Hippocampal formation (tissue), 2 donors: ENCODE data around the gene SLC1A7.

Experiments used
- DNase-seq, 2 donors: peaks; one replicate each; lab custom pipeline; 2025; lab: John Stamatoyannopoulos, UW

Gene SLC1A7

DNA sequence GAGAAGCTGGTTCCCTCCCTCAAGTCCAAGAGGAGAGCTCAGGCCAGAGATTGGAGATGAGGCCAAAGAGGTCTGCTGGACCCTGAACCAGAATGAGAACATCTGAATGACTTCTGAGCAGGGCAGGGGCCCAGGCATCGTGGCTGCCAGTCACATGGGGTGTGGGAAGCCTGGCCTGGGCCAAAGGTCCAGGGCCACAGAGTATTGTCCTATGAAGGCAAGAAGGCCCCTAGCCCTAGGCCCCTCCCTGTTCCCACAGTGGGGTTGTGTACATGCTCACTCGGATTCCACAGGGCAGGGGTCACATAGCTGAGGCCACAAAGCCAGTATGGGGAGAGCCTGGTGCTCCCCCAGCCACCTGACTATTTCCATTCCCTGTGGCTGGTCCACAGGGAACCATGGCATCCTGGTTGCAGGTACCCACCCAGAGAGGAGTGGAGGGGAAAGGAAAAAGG lies 18.5 kb upstream of the SLC1A7 start:
- DNase-seq: no peak

GRCh38 chr1:53158900-53159299 lies 16.5 kb upstream of the SLC1A7 start:
- DNase-seq: no peak

DNA sequence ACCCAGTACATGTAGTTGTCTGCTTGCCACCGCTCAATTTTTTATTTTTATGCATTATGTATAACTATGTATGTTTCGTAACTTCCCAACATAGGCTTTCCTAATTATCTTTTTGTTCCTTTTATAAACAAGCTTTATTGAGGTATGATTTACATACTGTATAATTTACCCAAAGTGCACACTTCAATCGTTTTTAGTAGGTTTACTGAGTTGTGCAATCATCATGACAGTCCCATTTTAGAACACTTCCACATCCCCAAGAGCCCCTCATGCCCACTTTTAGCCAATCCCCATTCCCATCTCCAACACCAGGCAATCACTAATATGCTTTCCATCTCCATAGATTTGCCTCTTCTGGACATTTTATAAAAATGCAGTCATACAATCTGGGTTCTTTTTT lies 14.3 kb upstream of the SLC1A7 start:
- no peak for DNase-seq

DNA sequence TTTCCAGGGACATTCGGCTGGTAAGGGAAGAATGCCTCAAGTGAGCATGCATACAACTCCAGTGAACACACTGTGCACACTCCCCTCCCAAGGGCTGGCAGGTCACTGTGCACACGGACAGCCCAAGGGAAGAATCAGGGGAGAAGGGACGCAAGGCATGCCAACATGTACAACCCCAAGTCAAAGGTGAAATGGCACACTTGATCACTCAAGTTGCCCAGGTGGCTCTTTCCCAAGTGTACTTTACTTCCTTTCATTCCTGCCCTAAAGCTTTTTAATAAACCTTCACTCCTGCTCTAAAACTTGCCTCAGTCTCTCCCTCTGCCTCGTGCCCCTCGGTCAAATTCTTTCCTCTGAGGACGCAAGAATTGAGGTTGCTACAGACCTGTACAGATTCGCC lies 13.5 kb upstream of the SLC1A7 start:
- no peak for DNase-seq

- no peak for DNase-seq
These were observed 13.1 kb upstream of the SLC1A7 start for GRCh38 chr1:53155534-53155933.

GRCh38 chr1:53154859-53155438 lies 12.5 kb upstream of the SLC1A7 start:
- no peak for DNase-seq

- DNase-seq: no peak
These were observed 11.3 kb upstream of the SLC1A7 start for GRCh38 chr1:53153752-53154151.

- DNase-seq: no peak
These were observed 5.7 kb upstream of the SLC1A7 start for GRCh38 chr1:53148123-53148522.

DNA sequence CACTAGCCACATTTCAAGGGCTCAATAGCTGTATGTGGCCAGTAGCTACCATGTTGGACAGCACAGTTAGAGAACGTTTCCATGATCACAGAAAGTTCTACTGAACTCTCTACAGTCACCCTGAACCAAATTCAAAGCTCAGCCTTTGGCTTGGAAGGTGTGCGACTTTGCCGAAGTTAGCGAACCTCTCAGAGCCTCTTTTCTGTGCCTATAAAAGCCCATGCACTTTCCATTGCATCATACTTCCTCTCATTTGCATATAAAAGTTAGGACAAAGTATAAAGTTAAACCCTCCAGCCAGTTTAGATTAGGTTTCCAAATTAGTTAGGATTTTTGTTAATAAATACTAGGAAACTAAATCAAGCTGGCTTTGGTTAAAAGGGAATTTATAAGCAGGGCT lies 4.7 kb upstream of the SLC1A7 start:
- no peak for DNase-seq

DNA sequence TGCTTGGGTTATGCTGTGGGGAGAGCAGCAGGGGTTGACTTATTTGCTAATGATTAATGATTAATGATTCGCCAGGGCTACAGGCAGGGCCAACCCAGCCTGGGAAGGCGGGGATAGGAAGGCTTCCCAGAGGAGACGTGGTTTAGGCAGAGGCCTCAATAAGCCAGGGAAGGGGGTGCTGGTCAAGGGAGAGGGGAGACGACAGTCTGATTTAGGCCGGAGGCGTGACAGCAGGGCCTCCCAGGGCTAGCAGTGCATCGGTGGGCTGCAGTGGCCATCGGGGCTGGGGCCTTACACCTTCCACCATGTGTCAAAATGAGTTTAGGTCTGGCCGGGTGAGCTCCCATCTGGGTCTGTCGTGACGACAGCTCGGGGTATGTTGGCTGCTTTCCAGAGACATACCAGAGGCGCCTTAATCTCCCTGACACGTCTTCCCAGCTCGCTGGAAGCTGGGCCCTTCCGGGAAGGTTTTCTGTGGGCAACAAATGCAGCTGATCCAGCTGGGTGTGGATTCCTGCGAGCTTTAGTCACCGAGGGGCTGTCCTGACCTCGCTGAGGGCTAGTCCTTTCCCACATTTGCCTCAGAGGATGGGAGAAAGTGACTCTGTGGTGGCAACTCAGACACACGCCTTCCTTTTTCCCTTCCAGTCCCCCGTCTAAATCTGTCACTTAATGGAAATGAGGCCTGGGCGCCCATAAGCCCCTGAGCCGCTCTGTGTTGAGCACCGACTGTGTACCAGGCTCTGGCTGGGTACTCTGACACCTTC lies 3.7 kb upstream of the SLC1A7 start:
- no peak for DNase-seq

GRCh38 chr1:53145619-53145941 lies 3.1 kb upstream of the SLC1A7 start:
- DNase-seq: no peak

DNA sequence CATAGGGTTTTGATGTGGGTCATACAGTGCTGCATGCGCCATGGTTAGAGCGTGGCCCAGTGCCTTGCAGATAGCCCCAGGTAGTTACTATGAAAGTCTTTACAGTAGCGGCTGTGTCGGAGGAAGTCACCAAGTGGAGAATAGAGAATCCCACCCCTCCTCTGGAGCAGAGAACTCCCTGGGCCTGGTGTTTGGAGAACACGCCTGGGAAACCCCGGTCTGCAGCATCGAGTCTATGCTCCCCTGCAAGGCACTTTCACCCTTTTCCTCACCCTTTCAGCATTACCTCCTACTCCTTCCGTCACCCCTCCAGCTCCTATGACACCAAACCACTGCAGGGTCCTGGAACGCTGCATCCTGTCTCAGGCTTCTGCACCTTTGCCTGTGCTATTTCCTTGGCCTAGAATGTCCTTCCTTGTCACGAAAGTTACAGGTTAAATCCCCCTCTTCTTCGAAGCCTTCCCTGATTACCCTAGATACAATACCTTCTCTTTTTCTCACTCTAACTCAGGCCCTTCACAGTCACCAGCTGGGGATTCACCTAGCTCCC lies 2.7 kb upstream of the SLC1A7 start:
- DNase-seq: no peak

DNA sequence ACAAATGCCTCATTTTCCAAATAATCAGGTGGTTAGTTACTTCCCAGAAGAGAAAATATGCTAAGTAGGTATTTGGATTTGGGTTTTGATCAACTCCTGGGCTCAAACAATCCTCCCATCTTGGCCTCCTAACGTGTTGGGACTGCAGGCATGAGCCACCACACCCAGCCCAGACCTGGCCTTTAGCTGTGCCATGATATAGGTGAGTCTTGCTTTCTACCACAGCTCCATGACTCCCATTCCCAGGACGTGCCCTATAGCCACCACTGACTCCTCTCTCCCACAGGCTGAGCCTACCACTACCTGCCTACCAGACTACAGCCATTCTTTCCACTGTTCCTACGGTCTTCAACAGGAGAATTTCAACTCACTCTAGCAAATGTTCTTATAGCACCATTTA lies 1.8 kb upstream of the SLC1A7 start:
- no peak for DNase-seq

DNA sequence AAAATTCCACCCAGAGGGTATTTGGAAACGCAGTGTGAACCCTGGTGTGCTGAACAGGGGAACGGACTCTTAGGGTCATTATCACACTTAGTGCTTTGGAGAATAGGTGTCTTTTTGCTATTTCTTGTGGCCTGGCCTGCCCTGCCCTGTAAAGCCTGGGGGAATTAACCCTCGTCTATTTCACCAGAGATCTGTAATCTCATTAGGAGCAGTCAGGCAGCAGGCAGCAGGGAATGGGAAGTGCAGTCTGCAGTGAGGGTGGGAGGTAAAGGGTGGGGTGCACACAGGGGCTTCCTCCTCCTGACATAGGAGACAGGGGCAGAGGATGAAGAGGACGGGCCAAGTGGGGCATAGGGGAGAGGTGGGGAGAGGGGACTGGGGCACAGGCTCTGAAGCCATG lies 1.1 kb upstream of the SLC1A7 start:
- DNase-seq: no peak

DNA sequence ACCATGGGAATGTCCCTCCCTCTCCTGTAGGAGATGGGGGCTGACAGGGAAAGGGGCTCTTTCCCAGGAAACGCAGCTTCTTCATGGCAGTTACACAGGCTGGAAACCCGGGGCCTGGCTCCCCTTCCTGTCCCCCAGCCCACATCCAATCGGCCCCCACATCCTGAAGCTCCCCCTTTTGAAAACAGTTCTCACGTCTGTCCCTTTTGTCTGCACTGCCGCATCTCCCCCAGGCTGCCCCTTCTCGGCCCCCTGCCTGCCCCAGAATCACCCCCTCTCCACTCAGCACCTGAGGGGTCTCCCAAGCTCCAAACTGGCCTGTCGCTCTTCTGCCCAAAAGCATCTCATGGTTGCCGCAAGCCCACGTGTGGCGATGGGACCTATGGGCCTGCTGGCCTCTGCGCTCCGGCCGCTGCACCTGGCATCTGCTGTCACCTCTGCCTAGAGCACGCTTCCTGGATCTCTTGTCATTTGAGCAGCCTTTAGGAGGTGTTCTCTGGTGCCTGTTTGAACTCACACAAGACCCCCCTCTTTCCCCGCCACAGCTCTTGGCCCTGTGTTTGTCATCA lies 867 bp downstream of the SLC1A7 start:
- DNase-seq: no peak

- no peak for DNase-seq
These were observed 2.0 kb downstream of the SLC1A7 start for GRCh38 chr1:53140451-53140850.

DNA sequence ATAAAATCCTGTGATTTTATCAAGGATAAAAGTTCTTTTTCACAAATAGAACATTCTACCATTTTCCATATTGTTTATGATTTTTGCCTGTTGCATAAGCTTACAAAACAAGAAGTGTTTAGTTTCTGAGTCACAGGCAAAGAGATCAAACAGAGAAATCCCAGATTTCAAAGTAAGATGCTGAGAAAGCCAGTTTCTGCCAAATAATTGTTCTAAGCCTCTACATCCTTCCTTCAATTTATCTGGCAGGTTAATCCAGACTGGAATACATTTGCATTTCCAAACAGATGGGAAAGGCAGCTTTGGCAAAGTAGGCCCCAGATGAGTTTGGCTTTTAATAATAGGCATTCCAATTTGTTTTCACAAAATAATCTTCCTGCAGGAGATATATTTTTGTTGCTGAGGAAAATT lies 2.5 kb downstream of the SLC1A7 start:
- peak in 1 of 2 donors; percentile 27 for DNase-seq

DNA sequence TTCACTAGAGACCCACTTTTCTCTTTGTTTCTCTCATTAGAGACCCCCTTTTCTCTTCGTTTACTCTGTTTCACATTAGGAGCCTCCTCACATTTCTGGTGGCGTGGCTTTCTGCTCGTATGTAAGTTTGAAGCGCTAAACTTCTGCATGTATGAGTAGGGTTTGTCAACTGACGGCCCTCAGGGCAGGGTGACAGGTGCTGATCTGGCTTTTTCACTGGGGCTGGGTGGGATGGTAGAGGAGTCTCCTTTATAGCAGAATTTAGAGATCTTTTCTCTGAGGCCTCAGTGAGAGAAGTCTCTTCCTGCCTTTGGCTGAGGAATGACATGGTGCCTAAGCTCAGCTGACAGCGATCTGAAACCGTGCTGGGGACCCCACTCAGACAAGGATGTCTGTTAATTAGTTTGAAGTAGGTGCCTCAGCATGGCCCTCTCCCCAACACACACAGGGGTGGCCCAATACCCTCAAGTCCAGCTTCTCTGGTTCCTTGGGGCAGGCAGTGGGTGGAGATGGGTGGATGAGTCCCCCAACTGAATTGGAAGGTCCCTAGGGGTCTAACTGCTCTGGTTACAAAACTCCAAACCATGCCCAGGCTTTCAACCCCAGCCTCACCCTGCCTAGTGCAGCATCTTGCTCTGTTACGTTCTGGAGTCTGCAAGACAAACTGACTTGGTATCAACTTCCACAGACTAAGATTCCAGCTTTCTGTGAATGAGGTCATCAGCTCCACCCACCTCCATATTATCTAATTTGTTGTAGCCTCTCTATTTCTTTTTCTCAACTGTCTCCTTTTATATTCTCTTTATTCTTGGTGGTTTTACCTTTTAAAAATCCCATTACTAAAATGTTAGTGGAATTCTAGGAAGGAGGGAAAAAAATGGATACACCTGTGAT lies 3.2 kb downstream of the SLC1A7 start:
- DNase-seq: no peak

DNA sequence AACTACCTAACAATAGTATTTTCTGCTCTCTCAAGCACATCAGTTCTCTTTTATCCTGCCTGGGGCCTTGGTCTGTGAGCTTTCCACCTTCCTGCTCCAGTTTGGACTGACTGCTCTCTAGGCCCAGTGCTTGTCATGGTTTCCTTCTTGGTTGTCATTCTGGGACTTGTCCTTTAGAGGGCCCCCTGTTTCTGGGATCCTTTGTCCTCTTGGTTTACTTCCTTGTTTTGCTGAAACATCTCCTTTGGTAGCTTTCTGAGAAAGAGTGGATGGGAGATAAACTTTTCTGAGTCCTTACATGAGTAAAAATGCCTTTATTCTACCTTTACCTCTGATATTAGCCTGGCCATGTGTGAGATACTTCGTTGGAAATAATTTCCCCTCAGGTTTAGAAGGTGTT lies 4.7 kb downstream of the SLC1A7 start:
- DNase-seq: no peak

GRCh38 chr1:53135735-53136114 lies 6.7 kb downstream of the SLC1A7 start:
- DNase-seq: no peak

DNA sequence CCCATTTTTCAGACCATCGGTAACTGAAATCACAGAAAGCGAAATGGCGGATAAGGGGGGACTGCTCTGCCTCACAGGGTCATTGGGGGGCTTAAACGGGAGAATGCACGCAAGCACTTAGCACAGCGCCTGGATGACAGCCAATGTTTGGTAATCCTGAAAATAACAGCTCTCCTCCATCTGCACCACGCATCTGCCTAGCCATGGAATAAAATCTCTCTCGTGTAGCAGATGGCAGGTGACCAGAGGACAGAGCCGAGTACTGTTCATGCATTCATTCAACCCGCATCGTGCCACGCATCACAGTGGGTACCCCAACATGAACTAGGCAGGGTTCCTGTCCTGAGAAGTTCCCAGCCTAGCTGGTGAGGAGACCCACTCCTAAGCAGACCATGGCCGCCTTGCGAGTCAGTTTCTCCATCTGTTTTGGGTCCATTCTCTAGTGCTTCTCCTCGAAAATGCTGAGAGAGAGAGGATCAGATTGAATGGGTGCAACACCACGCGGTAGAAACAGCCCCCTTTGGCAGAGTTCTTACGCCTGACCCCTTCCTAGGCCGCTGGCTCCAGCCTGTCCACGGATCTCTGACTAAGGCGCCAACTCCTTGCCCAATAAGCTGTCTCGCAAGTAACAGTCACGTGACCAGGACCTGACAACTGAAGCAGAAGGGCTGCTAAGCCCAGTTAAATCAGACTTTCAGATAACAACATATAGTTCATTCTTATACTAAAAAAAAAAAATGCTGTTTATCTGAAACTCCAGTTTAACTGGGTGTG lies 7.3 kb downstream of the SLC1A7 start:
- DNase-seq: no peak
